ENCODE results near the gene RPAP3.

- TF ChIP-seq CTCF (IDR thresholded peaks at IDR 0.05), result no peak
- no peak for TF ChIP-seq POLR2A (IDR thresholded peaks at IDR 0.05)
Observed at GRCh38 chr12:47714826-47715386, 9.1 kb upstream of the RPAP3 start.
